Endothelial cell (in vitro differentiated cells): ENCODE results near the gene OGFR. TPM values are rescaled to one million over a fixed set of nuclear protein-coding genes. Genes with fewer than 3 reads are reported as not detected.

Source experiments
- DNase-seq: peaks from one replicate; pipeline ENCODE4 v3.0.0; 2021; ENCODE audit warnings: low spot score
- H3K27ac Mint-ChIP-seq: one replicate; pipeline ENCODE4 v1.8.0; 2021; ENCODE audit warnings: mixed read lengths, inconsistent platforms; ENCODE audit not compliant: unreplicated experiment
- H3K27me3 Mint-ChIP-seq: one replicate; pipeline ENCODE4 v1.8.0; 2021; ENCODE audit warnings: mild to moderate bottlenecking, moderate library complexity, mixed read lengths, inconsistent platforms; ENCODE audit not compliant: unreplicated experiment
- H3K36me3 Mint-ChIP-seq: one replicate; pipeline ENCODE4 v1.8.0; 2021; ENCODE audit warnings: mild to moderate bottlenecking, low read depth, mixed read lengths, inconsistent platforms; ENCODE audit not compliant: unreplicated experiment
- H3K4me1 Mint-ChIP-seq: one replicate; pipeline ENCODE4 v1.8.0; 2021; ENCODE audit warnings: mild to moderate bottlenecking, mixed read lengths, inconsistent platforms; ENCODE audit not compliant: unreplicated experiment
- H3K4me3 Mint-ChIP-seq: one replicate; pipeline ENCODE4 v1.8.0; 2021; ENCODE audit warnings: mild to moderate bottlenecking, mixed read lengths, inconsistent platforms; ENCODE audit not compliant: unreplicated experiment
- H3K9me3 Mint-ChIP-seq: one replicate; pipeline ENCODE4 v1.8.0; 2021; ENCODE audit warnings: mixed read lengths, inconsistent platforms; ENCODE audit not compliant: unreplicated experiment
- total RNA-seq: library from RNA; stranded (reverse); fragmentation: NEBNext Ultra II Directional; extraction: Animal tissue kit (Norgen Biotek cat#: 25700); gene quantifications from one replicate; pipeline ENCODE4 v1.2.1, GENCODE V29; 2021; ENCODE audit not compliant: unreplicated experiment
- TF ChIP-seq, protein P1 (sequence below): fragments of 200-600 bp; sonication (generic); IDR thresholded peaks from one replicate; pipeline ENCODE4 v1.5.0; 2021; ENCODE audit warnings: antibody characterized with exemption; ENCODE audit not compliant: unreplicated experiment

Gene OGFR
- total RNA-seq, 1 donor from 2014 or later = 27.6 TPM

DNA sequence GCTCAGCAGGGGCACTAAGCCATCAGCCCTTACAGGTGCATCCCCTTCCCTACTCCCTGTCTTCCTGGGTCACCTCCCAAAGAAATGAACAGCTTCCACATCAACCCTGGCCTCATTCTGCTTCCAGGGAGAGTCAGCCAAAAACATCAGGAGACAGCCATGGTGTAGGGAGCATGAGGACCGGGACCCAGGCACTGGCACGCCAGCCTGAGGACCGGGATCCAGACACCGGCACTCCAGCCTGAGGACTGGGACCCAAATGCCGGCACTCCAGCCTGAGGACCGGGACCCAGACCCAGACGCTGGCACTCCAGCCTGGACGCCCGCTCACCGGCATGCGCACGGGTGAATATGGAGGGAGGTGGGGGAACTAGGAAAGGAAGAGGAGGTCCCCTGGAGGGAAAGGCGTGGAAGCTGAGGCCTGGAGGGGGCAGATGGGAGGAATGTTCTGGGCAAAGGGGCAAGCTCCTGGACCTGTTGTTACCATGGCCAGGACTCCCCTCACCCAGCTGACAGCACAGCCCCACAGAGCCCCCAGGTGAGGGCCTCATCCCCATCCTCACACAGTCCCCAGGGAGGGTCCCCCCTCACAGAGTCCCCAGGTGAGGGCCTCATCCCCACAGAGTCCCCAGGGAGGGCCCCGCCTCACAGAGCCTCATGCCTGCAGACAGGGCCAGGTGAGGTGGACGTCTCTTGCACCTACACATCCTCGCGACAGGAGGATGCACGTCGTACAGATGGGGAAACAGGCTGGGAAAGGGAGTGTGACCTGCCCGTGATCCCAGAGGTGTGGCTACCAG, 34.3 kb upstream of the OGFR start:
- H3K27me3 Mint-ChIP-seq = peaks cover 11% of the 10 kb centered on the region
- no peak for DNase-seq
- TF ChIP-seq, protein P1, sequence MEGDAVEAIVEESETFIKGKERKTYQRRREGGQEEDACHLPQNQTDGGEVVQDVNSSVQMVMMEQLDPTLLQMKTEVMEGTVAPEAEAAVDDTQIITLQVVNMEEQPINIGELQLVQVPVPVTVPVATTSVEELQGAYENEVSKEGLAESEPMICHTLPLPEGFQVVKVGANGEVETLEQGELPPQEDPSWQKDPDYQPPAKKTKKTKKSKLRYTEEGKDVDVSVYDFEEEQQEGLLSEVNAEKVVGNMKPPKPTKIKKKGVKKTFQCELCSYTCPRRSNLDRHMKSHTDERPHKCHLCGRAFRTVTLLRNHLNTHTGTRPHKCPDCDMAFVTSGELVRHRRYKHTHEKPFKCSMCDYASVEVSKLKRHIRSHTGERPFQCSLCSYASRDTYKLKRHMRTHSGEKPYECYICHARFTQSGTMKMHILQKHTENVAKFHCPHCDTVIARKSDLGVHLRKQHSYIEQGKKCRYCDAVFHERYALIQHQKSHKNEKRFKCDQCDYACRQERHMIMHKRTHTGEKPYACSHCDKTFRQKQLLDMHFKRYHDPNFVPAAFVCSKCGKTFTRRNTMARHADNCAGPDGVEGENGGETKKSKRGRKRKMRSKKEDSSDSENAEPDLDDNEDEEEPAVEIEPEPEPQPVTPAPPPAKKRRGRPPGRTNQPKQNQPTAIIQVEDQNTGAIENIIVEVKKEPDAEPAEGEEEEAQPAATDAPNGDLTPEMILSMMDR = no peak

DNA sequence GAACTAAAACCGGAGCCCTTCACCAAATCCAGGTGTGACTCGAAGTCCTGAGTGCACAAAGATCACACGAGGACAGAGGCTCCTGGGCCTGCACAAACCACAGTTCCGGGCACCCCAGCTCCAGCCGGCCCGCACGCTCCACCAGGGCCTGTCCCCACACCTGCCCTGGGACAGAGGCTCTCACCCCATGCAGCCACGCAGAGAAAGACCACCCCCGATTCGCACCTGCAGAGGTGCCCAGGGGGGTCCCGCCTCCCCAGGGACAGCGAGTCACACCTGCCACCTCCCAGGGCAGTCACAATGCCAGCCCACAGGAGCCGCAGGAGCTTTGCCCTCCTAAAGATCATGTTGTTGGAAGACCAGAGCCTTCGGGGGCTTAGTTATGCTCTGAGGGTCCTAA, 33.7 kb upstream of the OGFR start:
- peaks cover 4% of the 10 kb centered on the region for H3K4me1 Mint-ChIP-seq
- no peak for DNase-seq
- H3K27me3 Mint-ChIP-seq = peaks cover 12% of the 10 kb centered on the region
- H3K9me3 Mint-ChIP-seq = no peaks in the 10 kb centered on the region
- H3K27ac Mint-ChIP-seq = no peak overlapping the region
- TF ChIP-seq, protein P1 = no peak
- H3K36me3 Mint-ChIP-seq = peaks cover 3% of the 10 kb centered on the region
- H3K4me3 Mint-ChIP-seq = no peak overlapping the region

More for the DNA sequence above, 34.3 kb upstream of the OGFR start:
- H3K4me1 Mint-ChIP-seq = peaks cover 4% of the 10 kb centered on the region
- no peaks in the 10 kb centered on the region for H3K9me3 Mint-ChIP-seq
- H3K27ac Mint-ChIP-seq = no peak overlapping the region
- H3K4me3 Mint-ChIP-seq = no peak overlapping the region
- peaks cover 3% of the 10 kb centered on the region for H3K36me3 Mint-ChIP-seq

GRCh38 chr20:62771396-62772102, 33.1 kb upstream of the OGFR start:
- TF ChIP-seq, protein P1 = no peak
- Mint-ChIP-seq H3K4me1 (peaks cover 4% of the 10 kb centered on the region), H3K4me3 (no peak overlapping the region), H3K36me3 (peaks cover 3% of the 10 kb centered on the region), H3K9me3 (no peaks in the 10 kb centered on the region), H3K27ac (no peak overlapping the region), H3K27me3 (peaks cover 12% of the 10 kb centered on the region)
- no peak for DNase-seq

DNA sequence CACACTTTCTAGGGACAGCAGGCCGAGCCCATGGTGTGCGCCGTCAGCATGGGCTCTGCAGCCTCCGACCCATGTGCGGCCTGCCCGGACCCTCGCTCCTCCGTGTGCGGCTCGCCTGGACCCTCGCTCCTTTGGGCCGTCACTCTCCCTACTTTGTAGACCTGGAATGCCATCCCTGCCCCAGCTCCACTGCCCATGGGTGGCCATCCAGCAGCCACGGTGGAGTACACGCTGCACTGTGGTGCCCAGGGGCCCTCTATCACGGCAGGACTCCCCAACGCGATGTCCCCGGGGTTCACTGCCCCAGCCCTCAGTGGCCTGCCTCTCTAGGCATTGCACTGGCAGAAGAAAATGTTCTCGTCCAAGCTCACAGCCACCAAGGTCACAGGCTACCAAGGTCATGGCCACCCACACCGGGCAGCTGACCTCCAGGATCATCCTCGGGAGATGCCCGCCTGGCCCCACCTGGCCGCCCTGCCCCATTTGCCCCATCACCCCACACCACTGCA, 32.5 kb upstream of the OGFR start:
- peaks cover 13% of the 10 kb centered on the region for H3K27me3 Mint-ChIP-seq
- TF ChIP-seq, protein P1 = no peak
- no peak overlapping the region for H3K4me3 Mint-ChIP-seq
- peaks cover 4% of the 10 kb centered on the region for H3K4me1 Mint-ChIP-seq
- DNase-seq = no peak
- peaks cover 6% of the 10 kb centered on the region for H3K36me3 Mint-ChIP-seq
- no peak overlapping the region for H3K27ac Mint-ChIP-seq
- no peaks in the 10 kb centered on the region for H3K9me3 Mint-ChIP-seq

DNA sequence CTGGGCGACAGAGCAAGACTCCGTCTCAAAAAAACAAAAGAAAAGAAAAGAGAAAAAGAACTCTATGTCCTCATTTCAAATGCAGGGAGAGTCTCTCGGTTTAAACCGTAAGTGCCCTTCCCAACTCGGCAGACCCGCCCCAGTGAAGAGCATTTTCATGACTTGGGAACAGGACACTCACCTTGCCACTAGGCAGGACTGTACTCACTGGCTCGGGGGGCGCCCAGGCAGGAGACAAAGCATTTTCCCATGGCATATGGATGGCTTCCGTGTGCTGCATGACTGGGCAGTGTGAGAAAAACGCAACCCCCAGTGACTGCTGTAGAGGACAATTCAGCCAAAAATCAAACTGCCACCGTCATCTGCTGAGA, 32.0 kb upstream of the OGFR start:
- DNase-seq = no peak
- TF ChIP-seq, protein P1 = no peak
- peaks cover 6% of the 10 kb centered on the region for H3K36me3 Mint-ChIP-seq
- H3K27me3 Mint-ChIP-seq = peaks cover 12% of the 10 kb centered on the region
- no peaks in the 10 kb centered on the region for H3K9me3 Mint-ChIP-seq
- H3K4me3 Mint-ChIP-seq = no peak overlapping the region
- peaks cover 4% of the 10 kb centered on the region for H3K4me1 Mint-ChIP-seq
- no peak overlapping the region for H3K27ac Mint-ChIP-seq
